Measurements from ENCODE around the gene TSACC.

GRCh38 chr1:156386949-156387869, 48.9 kb downstream of the TSACC start:
- TF ChIP-seq, protein P1, sequence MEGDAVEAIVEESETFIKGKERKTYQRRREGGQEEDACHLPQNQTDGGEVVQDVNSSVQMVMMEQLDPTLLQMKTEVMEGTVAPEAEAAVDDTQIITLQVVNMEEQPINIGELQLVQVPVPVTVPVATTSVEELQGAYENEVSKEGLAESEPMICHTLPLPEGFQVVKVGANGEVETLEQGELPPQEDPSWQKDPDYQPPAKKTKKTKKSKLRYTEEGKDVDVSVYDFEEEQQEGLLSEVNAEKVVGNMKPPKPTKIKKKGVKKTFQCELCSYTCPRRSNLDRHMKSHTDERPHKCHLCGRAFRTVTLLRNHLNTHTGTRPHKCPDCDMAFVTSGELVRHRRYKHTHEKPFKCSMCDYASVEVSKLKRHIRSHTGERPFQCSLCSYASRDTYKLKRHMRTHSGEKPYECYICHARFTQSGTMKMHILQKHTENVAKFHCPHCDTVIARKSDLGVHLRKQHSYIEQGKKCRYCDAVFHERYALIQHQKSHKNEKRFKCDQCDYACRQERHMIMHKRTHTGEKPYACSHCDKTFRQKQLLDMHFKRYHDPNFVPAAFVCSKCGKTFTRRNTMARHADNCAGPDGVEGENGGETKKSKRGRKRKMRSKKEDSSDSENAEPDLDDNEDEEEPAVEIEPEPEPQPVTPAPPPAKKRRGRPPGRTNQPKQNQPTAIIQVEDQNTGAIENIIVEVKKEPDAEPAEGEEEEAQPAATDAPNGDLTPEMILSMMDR (IDR thresholded peaks at IDR 0.05) = no peak
- TF ChIP-seq POLR2A (IDR thresholded peaks at IDR 0.05) = no peak
